Measurements from ENCODE around the gene ADCY4.

The ADCY4 gene

GRCh38 chr14:24334431-24335291 lies at the start of gene ADCY4:
TSS of gene ADCY4 (minus strand) at chr14:24335071. CDS start at chr14:24334652, 419 bp downstream.
- no peak for TF ChIP-seq CTCF (conservative IDR thresholded peaks at IDR 0.05)
- no peak for TF ChIP-seq ZFX (IDR thresholded peaks at IDR 0.05)
- peak within 1 kb of the TSS; percentile 5; the same call in 1 of the 2 replicates for H3K27ac ChIP-seq

GRCh38 chr14:24384169-24384568 lies 49.3 kb upstream of the ADCY4 start:
- no peak overlapping the region for H3K27ac ChIP-seq
- TF ChIP-seq ZFX (IDR thresholded peaks at IDR 0.05) (no peak), CTCF (conservative IDR thresholded peaks at IDR 0.05) (no peak)

- no peak overlapping the region for H3K27ac ChIP-seq
- no peak for TF ChIP-seq CTCF (conservative IDR thresholded peaks at IDR 0.05)
- no peak for TF ChIP-seq ZFX (IDR thresholded peaks at IDR 0.05)
Measured at GRCh38 chr14:24382064-24382371, 47.1 kb upstream of the ADCY4 start.

- TF ChIP-seq ZFX (IDR thresholded peaks at IDR 0.05) (no peak), CTCF (conservative IDR thresholded peaks at IDR 0.05) (no peak)
- no peak overlapping the region for H3K27ac ChIP-seq
Measured at GRCh38 chr14:24381363-24382063, 46.6 kb upstream of the ADCY4 start.

- H3K27ac ChIP-seq, result no peak overlapping the region
Measured at GRCh38 chr14:24379907-24380730, 45.2 kb upstream of the ADCY4 start.

More at GRCh38 chr14:24379907-24380730, 45.2 kb upstream of the ADCY4 start:
- TF ChIP-seq CTCF (conservative IDR thresholded peaks at IDR 0.05), result no peak
- no peak for TF ChIP-seq ZFX (IDR thresholded peaks at IDR 0.05)
